ENCODE results near the gene CALHM3.

Gene CALHM3

DNA sequence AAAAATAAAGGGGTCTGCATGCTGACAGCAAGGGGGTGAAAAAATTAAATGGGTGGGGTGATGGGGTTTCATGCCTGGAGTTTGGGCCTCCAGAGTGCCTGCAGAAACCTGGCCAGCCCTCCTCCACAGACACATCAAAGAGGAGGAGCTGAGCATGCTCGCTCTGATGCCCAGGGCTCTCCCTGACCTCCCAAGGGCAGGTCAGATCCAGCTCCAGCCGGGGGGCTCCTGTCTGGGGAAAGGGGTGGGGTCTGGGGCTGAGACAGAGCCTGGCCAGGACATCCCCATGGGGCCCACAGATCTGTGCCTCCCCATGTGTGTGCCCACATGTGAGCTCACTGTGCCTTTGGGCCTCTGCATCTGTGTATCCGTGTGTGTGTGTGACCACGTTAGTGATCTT lies 19.4 kb downstream of the CALHM3 start:
- Histone ChIP-seq H3K27me3 (no peaks in the 10 kb centered on the region), H3K4me3 (no peak overlapping the region), H4K20me1 (no peaks in the 10 kb centered on the region), H3K9ac (no peak overlapping the region), H3K9me3 (no peaks in the 10 kb centered on the region), H3K4me1 (peaks cover 56% of the 10 kb centered on the region), H3K27ac (peak overlapping the region; percentile 22; the same call in 1 of the 2 replicates), H3K36me3 (no peaks in the 10 kb centered on the region), H3K4me2 (peak overlapping the region; percentile 63)
- no peak for TF ChIP-seq Cebpa-rat (IDR thresholded peaks at IDR 0.05)

DNA sequence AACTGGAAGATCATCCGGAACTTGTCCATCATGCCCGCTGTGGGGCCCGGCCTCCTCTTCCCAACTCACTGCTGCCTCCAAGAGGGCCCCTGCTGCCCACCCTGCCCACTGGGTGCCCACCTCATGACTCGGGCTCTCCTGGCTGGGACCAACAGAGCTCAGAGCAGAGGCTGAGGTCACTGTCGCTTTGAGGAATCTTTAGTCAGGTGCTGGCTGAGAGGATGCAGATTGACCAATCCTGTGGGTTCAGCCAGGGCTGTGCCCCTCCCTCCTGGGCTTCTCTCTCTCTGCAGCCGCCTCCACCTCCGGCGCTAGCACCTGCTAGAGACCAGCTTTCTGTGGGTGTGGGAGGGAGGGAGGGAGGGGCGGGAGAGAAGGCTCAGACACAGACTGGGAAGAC lies 20.3 kb downstream of the CALHM3 start, which contains the start of gene CALHM1:
TSS of gene CALHM1 (minus strand) at position 181 of the 400 bp plus-strand sequence. CDS start at position 32, 149 bp downstream.
- no peak for TF ChIP-seq Cebpa-rat (IDR thresholded peaks at IDR 0.05)
- Histone ChIP-seq H3K4me1 (peaks cover 55% of the 10 kb centered on the region), H3K9ac (no peak within 1 kb of the TSS), H4K20me1 (no peaks in the 10 kb centered on the region), H3K4me3 (no peak within 1 kb of the TSS), H3K4me2 (peak within 1 kb of the TSS; percentile 63), H3K27ac (peak within 1 kb of the TSS; percentile 68), H3K9me3 (no peaks in the 10 kb centered on the region), H3K36me3 (no peaks in the 10 kb centered on the region), H3K27me3 (no peaks in the 10 kb centered on the region)

DNA sequence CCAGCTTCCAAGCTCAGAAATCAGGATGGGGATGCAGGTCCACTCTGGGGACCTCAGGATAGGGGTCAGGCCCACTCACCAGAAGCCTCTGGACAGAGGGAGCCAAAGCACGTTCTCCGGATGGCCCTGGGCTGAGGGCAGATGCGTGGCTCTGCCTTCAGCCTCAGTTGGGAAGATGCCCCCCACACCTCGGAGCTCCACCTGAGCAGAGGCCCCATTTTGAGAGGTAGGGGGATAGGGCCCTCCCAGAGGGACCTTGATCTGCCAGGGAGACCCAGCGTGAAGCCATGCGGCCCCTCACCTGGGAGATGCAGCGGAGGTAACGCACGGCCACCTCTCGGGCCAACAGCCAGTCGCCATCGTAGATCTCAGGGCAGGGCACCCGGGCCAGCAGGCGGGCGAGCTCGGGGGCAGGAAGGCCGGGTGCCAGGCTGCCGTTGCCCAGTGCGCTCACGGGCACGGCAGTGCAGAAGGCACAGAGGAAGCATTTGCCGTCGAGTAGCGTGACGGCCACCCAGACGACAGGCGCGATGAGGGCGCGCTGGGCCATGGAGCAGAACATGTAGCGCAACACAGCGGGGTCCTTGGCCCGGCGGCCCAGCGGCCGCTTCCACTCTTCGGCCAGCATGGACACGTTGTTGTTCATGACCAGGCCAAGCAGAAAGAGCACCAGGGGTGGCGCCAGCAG lies 21.0 kb downstream of the CALHM3 start:
- H3K4me3 ChIP-seq: no peak overlapping the region
- H4K20me1 ChIP-seq: no peaks in the 10 kb centered on the region
- H3K9me3 ChIP-seq: no peaks in the 10 kb centered on the region
- H3K27me3 ChIP-seq: no peaks in the 10 kb centered on the region
- H3K4me2 ChIP-seq: peak overlapping the region; percentile 63
- H3K4me1 ChIP-seq: peaks cover 59% of the 10 kb centered on the region
- no peak for TF ChIP-seq Cebpa-rat (IDR thresholded peaks at IDR 0.05)
- H3K27ac ChIP-seq: peak overlapping the region; percentile 68
- no peaks in the 10 kb centered on the region for H3K36me3 ChIP-seq
- no peak overlapping the region for H3K9ac ChIP-seq

DNA sequence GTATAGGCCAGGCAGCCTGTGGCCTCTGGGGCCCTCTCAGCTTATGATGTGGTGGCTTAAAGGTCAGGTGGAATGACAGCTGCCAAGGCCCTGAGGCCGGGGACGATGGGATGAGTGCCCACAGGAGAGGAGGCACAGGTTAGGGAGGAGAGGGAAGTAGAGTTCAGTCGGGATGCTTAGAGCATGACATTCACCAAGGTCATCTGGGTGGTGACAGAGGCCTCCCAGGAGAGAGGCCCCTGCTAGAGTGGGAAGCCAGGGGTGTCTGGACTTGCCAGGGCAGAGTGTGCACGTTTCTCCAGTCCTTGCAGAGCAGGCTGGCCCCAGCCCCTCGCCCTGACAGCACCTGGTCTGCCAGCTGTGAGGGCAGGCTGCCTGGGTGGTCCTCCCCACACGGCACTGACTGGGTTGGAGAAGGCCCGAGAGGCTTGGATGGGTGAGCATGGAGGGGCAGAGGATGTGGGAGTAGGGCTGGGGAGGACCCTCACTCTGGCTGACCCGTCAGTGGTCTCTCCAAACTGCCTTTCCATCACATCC lies 21.8 kb downstream of the CALHM3 start:
- H3K4me3 ChIP-seq: no peak overlapping the region
- H3K9me3 ChIP-seq: no peaks in the 10 kb centered on the region
- H3K9ac ChIP-seq: 0 out of 2 replicates have a peak overlapping the region, but pooled peaks have one; percentile 15
- peak overlapping the region; percentile 68 for H3K27ac ChIP-seq
- no peaks in the 10 kb centered on the region for H3K36me3 ChIP-seq
- H3K27me3 ChIP-seq: no peaks in the 10 kb centered on the region
- peaks cover 59% of the 10 kb centered on the region for H3K4me1 ChIP-seq
- peak overlapping the region; percentile 23 for H3K4me2 ChIP-seq
- no peaks in the 10 kb centered on the region for H4K20me1 ChIP-seq
- TF ChIP-seq Cebpa-rat (IDR thresholded peaks at IDR 0.05): no peak

DNA sequence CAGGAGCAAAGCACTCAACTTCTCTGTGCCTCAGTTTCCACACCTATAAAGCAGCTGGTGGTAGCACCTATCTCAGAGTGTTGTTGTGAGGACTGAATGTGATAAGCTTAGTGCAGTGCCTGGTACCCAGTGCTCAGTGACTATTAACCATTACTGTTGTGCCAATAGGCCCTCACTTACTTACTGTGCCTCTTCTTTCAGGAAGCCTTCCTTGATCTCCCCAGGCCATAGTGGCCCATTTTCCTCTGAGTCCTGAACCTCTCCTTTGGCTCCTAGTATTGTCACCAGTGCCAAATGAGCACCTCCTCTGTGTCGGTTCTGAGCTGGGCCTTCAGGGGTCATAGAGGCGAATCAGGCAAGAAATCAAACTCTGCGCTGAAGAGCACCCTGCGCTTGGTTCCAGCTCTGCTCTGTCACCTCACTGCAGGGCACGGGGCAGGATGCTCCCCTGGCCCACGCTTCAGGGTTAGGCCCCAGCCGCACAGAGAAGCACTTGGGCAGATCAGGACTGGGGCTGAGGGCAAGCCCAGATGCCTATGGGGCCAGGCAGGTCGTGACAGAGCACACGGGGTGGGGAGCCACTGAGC lies 22.9 kb downstream of the CALHM3 start:
- Histone ChIP-seq H3K9me3 (no peaks in the 10 kb centered on the region), H3K27ac (0 out of 2 replicates have a peak overlapping the region, but pooled peaks have one; percentile 9), H3K27me3 (no peaks in the 10 kb centered on the region), H3K4me1 (peaks cover 67% of the 10 kb centered on the region), H4K20me1 (no peaks in the 10 kb centered on the region), H3K4me2 (no peak overlapping the region), H3K36me3 (no peaks in the 10 kb centered on the region), H3K9ac (no peak overlapping the region), H3K4me3 (no peak overlapping the region)
- no peak for TF ChIP-seq Cebpa-rat (IDR thresholded peaks at IDR 0.05)

DNA sequence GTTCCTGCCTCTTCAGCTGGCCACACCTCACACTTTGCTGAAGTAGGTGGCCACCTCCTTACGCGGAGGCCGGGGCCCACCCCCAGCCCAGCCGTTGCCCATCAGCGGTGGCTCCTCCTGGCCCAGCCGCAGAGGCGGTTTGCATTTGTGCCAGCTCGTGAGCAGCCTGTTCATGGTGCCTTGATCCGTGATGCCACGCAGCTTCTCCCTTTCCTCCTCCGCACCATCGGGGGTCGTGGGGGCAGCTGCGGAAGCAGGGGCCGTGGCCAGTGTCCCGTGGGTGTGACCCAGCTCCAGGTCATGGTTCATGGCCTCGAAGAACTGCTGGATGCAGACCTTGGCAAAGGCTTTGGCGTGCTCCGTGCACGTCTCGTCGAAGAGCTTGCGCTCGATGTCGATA lies 23.8 kb downstream of the CALHM3 start:
- Histone ChIP-seq H3K27me3 (no peaks in the 10 kb centered on the region), H3K4me1 (peaks cover 71% of the 10 kb centered on the region), H3K36me3 (no peaks in the 10 kb centered on the region), H4K20me1 (peaks cover 3% of the 10 kb centered on the region; the same call in 1 of the 2 replicates), H3K4me3 (no peak overlapping the region), H3K4me2 (no peak overlapping the region), H3K27ac (no peak overlapping the region), H3K9me3 (no peaks in the 10 kb centered on the region), H3K9ac (no peak overlapping the region)
- no peak for TF ChIP-seq Cebpa-rat (IDR thresholded peaks at IDR 0.05)

DNA sequence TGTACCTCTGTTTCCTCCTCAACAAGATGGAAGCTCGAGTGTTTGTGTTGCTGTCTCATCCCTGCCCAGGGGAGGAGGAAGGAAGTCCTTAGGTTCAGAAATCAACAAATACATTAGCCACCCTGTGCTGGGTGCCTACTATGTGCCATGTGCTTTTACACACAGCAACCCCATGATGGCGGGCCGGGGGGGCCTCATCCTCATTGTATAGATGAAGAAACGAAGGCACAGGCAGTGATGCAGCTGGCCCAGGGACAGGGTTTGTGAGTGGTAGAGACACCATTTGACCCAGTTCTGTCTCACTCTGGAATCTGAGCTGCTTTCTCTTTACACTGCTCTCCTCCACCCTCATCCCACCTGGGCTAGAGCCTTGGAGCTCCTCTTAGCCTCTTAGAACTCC lies 25.0 kb downstream of the CALHM3 start:
- H3K9ac ChIP-seq: no peak overlapping the region
- no peak overlapping the region for H3K4me3 ChIP-seq
- H3K9me3 ChIP-seq: no peaks in the 10 kb centered on the region
- H3K36me3 ChIP-seq: peaks cover 10% of the 10 kb centered on the region
- no peak for TF ChIP-seq Cebpa-rat (IDR thresholded peaks at IDR 0.05)
- H3K27me3 ChIP-seq: no peaks in the 10 kb centered on the region
- no peak overlapping the region; the same call in 1 of the 2 replicates for H3K4me2 ChIP-seq
- peaks cover 15% of the 10 kb centered on the region for H4K20me1 ChIP-seq
- H3K27ac ChIP-seq: no peak overlapping the region
- peaks cover 71% of the 10 kb centered on the region for H3K4me1 ChIP-seq

DNA sequence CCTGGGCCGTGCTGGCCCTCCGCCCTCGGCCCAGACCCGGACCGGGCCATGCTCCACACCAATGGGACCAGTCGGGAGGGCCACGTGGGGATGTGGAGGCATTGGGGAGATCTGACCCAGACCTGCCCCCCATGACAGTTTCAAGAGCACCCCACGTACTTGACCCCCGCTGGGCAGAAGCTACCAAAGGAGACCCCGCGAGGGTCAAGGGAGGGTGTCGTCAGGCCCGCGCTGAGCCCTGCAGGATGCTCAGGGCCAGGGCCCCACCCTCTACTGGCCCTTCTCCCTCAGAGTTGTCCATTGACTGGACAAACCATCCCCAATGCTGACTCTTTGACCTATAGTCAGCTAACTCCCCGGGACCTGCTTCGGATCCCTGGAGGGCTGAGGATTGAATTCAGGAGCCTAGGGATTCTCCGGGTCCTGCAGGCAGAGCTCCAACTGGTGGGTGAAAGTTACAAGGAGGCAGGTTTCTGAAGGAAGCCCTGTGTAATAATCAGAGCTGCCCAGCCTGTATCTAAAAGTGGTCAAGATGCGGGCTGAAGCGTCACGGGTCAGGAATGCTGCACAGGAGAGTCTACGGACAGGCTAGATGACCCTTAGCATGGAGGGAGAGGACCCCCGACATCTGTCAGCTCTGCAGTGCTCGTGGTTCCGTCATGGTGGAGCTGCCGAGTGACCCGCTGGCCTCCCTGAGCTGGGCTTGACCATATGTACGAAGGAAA lies 26.4 kb downstream of the CALHM3 start:
- H4K20me1 ChIP-seq: peaks cover 22% of the 10 kb centered on the region
- H3K27ac ChIP-seq: peak overlapping the region; percentile 84
- TF ChIP-seq Cebpa-rat (IDR thresholded peaks at IDR 0.05): no peak
- no peaks in the 10 kb centered on the region for H3K27me3 ChIP-seq
- peaks cover 71% of the 10 kb centered on the region for H3K4me1 ChIP-seq
- H3K9me3 ChIP-seq: no peaks in the 10 kb centered on the region
- peaks cover 23% of the 10 kb centered on the region for H3K36me3 ChIP-seq
- H3K4me2 ChIP-seq: peak overlapping the region; percentile 100
- H3K9ac ChIP-seq: peak overlapping the region; percentile 84
- peak overlapping the region; percentile 83 for H3K4me3 ChIP-seq

DNA sequence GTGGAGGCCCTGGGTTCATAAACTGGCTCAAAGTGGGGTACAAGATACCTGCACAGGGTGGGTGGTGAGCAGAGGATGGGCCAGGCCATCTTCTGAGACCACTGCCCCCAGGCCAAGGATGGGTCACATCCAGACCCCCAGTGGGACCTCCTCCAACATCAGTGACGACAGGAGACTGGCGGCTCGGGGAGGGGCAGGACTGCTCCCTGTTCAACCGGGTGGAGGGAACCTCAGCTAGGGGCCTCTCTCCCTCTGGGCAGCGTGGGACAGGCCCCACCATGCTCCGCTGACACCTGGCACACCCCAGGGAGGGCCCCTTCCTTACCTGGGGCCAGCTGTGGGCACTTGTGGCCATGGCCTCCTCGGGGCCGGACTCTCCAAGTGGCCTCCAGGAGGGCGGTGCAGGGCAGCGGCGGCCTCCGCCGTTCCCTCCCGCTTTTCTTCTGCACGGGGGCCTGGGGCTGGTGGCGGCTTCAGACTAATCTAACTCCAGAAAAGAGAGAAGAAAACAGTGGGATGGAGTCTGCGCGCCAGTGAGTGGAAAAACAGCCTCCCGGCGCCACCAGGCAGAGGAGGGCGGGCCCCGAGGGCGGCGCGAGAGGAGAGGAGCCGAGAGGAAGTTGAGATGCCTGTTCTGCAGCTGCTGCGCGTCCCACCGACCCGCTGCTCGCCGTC lies 27.1 kb downstream of the CALHM3 start, which contains the start of gene CALHM2:
TSS of gene CALHM2 (minus strand) at position 540 of the 675 bp plus-strand sequence. CDS start 2,429 bp downstream, outside the sequence.
- Histone ChIP-seq H4K20me1 (peaks cover 29% of the 10 kb centered on the region), H3K9ac (peak within 1 kb of the TSS; percentile 84), H3K4me2 (peak within 1 kb of the TSS; percentile 100), H3K4me1 (peaks cover 71% of the 10 kb centered on the region), H3K36me3 (peaks cover 30% of the 10 kb centered on the region), H3K27ac (peak within 1 kb of the TSS; percentile 84), H3K4me3 (peak within 1 kb of the TSS; percentile 83), H3K9me3 (no peaks in the 10 kb centered on the region), H3K27me3 (no peaks in the 10 kb centered on the region)
- TF ChIP-seq Cebpa-rat (IDR thresholded peaks at IDR 0.05): no peak
